CD4-positive, alpha-beta T cell treated with Interleukin-10 for 1 hour (primary cell): ENCODE measurements around the gene OTX1.
"Not testable (repeated sequence)": the region's sequence is repeated elsewhere in the genome, so short reads cannot be mapped to it uniquely, and the experiment has no call there.

Source experiments
- DNase-seq: peaks from one replicate; pipeline ENCODE4 v3.0.0-alpha.2; 2020

OTX1 gene

GRCh38 chr2:63050334-63051041, at the start of gene OTX1:
Gene OTX1 (plus strand): TSS chr2:63050830. CDS start chr2:63052991, 2,161 bp downstream.
- peak; percentile 62 for DNase-seq

DNA sequence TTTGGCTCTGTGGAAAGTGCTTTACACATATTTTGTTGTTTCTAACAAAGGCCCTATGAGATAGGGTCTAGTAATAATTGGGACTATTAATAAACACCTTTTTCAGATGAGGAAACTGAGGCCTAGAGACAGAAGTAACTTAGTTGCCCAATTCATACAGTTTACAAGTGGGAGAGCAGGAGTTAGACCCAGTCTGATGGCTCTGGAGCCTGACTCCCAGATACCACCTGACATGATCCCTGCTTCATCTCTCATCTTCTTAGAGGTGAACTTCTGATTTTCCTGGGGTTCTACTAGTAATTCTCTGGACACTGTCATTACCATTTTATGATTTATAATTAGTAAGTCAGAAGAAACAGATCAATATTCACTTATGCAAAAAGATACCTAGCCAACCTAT, 49.1 kb upstream of the OTX1 start:
- no peak for DNase-seq

DNA sequence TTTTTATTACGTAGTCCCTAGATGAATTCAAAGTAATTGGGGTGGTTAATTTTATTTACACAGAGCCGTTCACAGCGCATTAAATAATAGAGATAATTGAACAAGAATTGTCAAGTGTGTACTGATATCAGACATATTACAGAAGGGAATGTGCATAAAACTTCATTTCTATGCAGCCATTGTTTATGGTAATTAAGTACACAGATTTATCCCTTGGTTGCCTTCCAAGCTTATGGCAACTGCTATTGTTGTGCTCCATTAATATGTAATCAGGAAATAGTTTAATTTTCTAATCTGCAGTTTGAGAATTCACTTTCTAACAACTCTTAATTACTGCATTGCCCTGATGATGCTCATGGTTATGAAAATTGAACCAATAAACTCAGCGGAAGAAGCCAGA, 47.3 kb upstream of the OTX1 start:
- no peak for DNase-seq

DNA sequence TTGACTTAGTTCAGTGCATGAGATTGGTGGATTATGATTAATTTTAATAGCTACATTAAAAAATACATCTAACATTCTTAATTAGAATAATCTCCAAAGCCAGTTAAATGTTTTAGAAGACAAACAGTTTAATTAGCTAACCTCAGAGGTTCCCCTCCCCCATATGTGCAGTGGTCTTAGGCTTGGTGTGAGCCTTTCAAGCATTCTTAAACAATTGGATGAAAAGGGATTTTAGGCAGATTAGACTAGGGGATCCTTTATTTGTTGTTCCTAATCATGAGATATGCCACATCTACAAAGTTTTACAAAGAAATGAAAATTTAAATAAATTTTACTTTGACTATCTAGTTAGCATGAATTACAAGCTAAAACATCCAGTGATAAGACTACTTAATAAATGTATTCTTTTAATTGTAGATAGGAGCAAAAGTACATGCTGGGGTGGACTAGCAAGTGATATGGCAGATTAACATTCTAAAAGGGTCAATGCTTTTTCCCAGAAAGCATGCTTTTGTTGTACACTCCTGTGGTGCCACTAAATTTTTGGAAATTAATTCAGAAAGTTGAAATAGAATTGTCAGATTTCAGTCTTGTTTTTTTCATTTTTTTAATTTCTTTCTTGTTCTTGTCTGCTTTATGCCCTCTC, 42.7 kb upstream of the OTX1 start:
- no peak for DNase-seq

DNA sequence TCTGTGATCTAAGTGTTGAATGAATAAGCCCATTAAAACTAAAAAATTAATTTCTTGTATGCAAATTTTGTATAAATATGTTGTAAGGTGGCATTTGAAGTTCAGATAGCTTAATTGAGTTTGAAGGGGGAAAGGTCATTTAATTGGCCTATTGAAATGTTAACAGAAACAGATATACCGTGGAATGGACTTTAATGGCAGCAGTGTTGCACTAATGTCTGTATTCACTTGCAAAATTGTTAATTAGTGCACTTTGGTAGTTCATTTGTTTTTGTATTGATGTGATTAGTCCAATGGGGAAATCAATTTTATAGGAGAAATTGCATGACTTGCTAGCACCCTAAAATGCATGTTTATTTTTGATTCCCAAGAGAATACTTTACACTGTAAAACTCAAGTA, 41.8 kb upstream of the OTX1 start:
- DNase-seq = no peak

DNA sequence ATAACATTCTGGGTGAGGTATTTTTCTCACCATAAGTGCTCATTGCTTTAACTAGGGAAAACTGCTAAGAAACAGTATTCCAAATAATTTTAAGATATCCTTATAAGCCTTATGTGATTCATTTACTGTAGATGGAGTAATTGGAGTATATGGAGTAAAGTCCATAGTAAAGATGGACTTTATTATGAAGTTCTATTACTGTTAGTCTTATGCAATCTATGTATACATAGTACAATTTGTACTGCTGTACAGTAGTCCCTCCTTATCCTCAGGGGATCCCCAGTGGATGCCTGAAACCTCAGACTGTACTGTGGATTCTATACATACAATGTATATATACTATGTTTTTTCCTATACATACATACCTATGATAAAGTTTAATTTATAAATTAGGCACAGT, 41.1 kb upstream of the OTX1 start:
- DNase-seq = no peak

- DNase-seq = no peak
Measured at GRCh38 chr2:63012541-63012940, 38.1 kb upstream of the OTX1 start.

DNA sequence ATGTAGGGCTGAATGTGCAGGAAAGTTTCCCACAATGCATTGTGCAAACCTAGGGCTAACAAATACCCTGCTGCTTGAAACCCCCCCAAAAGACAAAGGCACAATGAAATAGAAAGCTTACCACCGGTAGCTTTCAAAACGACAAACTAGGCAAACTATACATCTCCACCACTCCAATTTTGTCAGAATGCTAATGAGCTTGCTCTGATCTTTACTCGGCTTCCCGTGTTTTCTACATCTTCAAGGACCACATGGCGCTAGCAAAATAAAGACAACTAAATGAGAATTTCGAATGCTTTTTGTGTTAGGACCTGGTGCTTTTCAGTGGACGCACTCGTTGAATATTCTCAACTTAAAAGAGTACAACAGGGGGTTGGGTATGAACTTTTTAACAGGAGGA, 37.2 kb upstream of the OTX1 start:
- DNase-seq = no peak

DNA sequence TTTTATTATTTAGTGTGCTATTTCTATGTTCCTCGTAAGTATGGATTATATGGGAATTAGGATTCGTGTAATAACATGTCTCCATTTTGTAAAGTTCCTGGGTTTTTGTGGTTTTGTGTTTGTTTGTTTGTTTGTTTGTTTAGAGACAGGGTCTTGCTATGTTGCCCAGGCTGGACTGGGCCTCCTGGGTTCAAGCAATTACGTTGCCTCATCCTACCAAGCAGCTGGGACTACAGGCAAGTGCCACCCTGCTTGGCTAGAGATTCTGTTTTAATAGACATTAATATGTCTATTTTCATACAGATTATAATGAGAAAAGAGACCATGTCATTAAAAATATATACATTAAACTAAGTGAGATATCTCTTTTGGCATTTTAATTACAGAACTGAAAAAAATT, 35.2 kb upstream of the OTX1 start:
- DNase-seq = no peak

GRCh38 chr2:63018439-63018838, 32.2 kb upstream of the OTX1 start:
- no peak for DNase-seq

DNA sequence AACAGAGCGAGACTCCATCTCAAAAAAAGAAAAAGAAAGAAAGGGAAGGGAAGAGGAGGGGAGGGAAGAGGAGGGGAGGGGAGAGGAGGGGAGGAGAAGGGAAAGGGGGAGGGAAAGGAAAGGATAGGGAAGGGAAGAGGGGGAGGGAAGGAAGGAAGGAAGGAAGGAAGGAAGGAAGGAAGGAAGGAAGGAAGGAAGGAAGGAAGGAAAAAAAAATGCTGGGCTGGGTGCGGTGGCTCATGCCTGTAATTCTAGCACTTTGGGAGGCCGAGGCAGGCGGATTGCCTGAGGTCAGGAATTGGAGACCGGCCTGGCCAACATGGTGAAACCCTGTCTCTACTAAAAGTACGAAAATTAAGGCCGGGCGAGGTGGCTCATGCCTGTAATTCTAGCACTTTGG, 30.9 kb upstream of the OTX1 start:
- not testable (repeated sequence) for DNase-seq

GRCh38 chr2:63023444-63023843, 27.2 kb upstream of the OTX1 start:
- DNase-seq = no peak

DNA sequence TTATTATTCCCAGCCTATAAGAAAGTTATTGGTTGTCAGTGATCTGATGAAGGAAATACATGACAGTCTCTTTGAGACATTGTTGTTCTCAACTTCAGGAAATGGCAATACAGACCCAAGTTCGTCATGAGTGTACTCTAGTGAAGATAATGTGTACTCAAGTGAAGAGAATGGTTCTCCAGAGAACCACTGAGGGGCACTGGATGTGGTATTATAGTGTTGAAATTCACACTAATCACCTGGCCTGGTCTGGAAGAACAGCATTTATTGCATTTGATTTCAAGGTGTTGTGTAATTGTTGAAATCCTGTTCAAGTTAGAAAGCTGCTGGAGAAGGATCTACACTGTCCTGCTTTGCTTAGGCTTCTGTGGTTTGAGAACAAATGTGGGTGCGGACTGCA, 23.4 kb upstream of the OTX1 start:
- no peak for DNase-seq

DNA sequence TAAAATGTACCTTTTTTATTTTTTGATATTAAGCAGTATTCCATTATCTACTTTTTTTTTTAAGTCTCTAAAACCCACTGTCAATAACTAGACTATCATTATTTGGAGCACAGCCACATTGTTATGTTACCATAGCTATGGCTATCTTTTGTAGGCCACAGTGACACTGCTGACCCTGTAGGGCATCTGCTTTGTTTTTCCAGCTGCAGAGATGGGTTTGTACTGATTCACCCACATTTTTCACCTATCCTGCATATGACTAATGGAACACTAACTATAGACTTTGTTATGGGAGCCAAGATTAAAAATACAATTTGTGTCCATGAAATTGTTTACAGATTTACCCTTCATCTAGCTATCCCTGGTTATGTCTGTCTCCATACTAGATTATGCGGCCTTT, 21.6 kb upstream of the OTX1 start:
- DNase-seq = no peak

DNA sequence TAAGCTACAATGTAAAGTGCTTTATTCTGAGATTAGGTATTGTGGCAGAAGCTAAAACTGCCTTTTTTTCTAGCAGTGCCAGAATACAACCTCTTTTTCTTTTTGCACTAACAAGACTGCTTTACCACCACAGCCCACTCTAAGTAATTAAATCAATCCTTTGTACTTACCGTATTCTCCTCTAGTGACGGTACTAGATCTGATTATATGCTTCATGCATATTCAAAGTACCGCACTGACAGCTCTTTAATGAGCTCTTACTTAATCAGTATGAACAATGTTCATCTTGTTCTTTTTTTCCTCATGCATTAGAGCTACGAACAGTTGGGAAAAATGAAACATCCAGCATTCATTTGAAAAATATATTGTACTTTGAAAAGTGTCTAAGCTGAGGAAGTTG, 16.1 kb upstream of the OTX1 start:
- DNase-seq = no peak

GRCh38 chr2:63035169-63035568, 15.5 kb upstream of the OTX1 start:
- DNase-seq = no peak

DNA sequence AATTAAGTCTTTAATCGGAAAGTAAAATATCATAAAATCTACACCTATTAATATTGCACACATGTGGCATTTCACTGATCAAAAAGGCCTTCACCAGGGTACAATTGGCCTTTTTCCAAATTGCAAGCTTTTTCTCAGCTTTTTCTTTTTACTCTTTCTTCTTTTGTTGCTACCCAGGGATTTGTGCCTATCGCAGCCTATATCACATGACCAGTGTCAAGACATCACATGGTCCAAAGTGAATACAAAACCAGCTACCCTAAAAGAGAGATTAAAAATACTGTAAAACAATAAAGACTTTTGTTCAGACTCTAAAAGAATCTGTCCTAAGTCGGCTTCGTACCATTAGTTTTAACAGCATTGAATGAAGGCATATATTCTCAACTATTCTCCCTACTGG, 15.0 kb upstream of the OTX1 start:
- DNase-seq = no peak

DNA sequence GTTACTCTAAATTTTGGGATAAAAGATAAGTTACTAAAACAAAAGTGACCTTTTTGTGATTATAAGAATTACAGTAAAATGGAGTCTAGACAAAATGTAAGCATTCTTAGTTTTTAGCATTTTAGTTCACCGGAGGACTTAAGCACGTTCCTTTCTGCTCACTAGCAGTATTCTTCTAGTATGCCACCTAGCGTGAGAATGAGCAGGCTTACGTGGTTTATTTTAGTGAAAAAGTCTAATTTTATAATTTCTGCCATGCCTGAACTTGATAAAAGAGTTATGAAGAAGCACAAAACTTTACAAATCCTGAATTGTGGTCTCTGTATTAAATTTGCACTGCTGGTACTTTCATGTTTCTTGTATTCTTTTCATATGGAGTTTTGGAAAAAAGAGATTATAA, 12.6 kb upstream of the OTX1 start:
- DNase-seq = no peak

GRCh38 chr2:63040586-63040985, 10.0 kb upstream of the OTX1 start:
- no peak for DNase-seq

- DNase-seq = no peak
Measured at GRCh38 chr2:63041592-63041991, 9.0 kb upstream of the OTX1 start.

DNA sequence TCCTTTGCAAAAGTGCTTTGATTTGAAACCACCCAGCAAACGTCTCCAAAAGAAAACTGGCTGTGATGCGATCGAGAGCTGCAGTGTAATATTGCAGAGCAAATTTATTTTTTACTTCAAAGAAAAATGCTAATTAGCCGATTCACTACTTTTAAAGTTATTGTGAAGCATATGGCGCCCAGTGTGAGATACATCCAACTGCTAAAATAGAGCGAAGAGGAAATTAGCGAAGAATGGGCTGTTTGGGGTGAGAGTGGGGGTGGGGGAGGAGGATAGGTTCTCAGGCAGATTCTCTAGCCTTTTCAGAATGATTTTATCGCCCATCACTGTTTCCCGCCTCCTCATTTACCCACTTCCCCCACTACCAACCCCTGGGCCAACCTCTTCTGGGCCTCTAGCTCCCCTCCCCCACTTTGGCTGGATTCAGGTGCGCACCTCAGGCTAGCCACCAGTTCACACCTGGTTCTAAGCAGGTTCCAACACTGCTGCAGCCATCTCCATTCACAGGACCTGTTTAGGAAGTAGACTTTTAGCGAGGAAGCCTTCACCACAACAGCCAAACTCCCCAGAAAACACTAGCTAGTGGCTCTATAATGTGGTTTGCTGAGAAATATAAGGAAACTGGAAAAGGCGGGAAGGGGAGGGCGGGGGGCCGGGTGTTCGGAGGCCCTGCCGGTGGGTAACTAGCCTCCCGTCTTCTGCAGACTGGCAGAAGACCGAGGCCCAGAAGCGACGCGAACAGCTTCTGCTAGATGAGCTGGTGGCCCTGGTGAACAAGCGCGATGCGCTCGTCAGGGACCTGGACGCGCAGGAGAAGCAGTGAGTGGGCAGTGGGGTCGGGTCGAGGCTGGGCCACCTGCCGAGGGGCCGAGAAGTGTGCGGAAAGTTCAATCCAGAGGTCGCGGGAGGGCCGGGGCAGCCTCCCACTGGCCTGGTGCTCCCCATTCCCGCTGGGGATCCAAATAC, 6.0 kb upstream of the OTX1 start:
- no peak for DNase-seq

DNA sequence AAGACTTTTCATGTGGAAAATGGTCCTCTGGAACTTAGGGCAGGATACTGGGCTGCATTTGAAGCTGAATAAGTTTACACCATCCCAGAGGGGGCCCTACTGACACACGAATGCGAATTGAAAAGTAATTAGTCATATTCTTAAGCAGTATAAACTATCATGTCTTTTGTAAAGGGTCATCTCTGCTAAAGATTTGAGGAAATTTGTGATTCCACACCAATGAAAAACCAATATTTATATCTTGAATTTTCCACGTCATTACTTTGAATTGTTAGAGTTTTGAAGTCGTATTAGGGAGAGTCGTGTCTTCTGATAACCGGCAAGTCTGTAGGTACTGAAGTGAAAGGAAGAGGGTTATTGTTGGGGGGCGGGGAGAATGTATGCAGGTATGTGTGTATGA, 4.1 kb upstream of the OTX1 start:
- no peak for DNase-seq

- no peak for DNase-seq
Measured at GRCh38 chr2:63046961-63047320, 3.7 kb upstream of the OTX1 start.
